GM18508 (cell line): ENCODE measurements around the gene NPHP4.

ENCODE experiments used
- ATAC-seq: cut with Tn5 transposase; IDR thresholded peaks from one replicate; pipeline ENCODE4 v1.9.1; 2021; ENCODE audit warnings: moderate number of reproducible peaks; ENCODE audit not compliant: insufficient read depth, unreplicated experiment

NPHP4 gene

GRCh38 chr1:5918275-5918649, 74.0 kb downstream of the NPHP4 start:
- no peak for ATAC-seq

- ATAC-seq, result no peak
These were observed 74.5 kb downstream of the NPHP4 start for GRCh38 chr1:5917591-5918274.

GRCh38 chr1:5917281-5917590, 75.0 kb downstream of the NPHP4 start:
- no peak for ATAC-seq

GRCh38 chr1:5916572-5917280, 75.5 kb downstream of the NPHP4 start:
- ATAC-seq, result no peak

GRCh38 chr1:5915587-5916571, 76.3 kb downstream of the NPHP4 start:
- ATAC-seq, result no peak

GRCh38 chr1:5914676-5915365, 77.4 kb downstream of the NPHP4 start:
- no peak for ATAC-seq

GRCh38 chr1:5913876-5914275, 78.3 kb downstream of the NPHP4 start:
- ATAC-seq, result no peak

- no peak for ATAC-seq
These were observed 79.0 kb downstream of the NPHP4 start for GRCh38 chr1:5913078-5913845.

GRCh38 chr1:5911871-5912271, 80.4 kb downstream of the NPHP4 start:
- no peak for ATAC-seq

GRCh38 chr1:5911157-5911556, 81.1 kb downstream of the NPHP4 start:
- no peak for ATAC-seq

GRCh38 chr1:5910666-5911065, 81.6 kb downstream of the NPHP4 start:
- ATAC-seq, result no peak

GRCh38 chr1:5910276-5910620, 82.0 kb downstream of the NPHP4 start:
- no peak for ATAC-seq

- no peak for ATAC-seq
These were observed 82.5 kb downstream of the NPHP4 start for GRCh38 chr1:5909576-5910275.

GRCh38 chr1:5908461-5909375, 83.5 kb downstream of the NPHP4 start:
- no peak for ATAC-seq

GRCh38 chr1:5907966-5908365, 84.3 kb downstream of the NPHP4 start:
- no peak for ATAC-seq

- no peak for ATAC-seq
These were observed 84.8 kb downstream of the NPHP4 start for GRCh38 chr1:5907386-5907785.

- no peak for ATAC-seq
These were observed 85.3 kb downstream of the NPHP4 start for GRCh38 chr1:5906966-5907365.

GRCh38 chr1:5906116-5906515, 86.1 kb downstream of the NPHP4 start:
- ATAC-seq, result no peak
